ENCODE results near the gene CYP4F22.

GRCh38 chr19:15508035-15508710, at the start of gene CYP4F22:
- TF ChIP-seq POLR2A (IDR thresholded peaks at IDR 0.05) = no peak
- TF ChIP-seq, protein P1, sequence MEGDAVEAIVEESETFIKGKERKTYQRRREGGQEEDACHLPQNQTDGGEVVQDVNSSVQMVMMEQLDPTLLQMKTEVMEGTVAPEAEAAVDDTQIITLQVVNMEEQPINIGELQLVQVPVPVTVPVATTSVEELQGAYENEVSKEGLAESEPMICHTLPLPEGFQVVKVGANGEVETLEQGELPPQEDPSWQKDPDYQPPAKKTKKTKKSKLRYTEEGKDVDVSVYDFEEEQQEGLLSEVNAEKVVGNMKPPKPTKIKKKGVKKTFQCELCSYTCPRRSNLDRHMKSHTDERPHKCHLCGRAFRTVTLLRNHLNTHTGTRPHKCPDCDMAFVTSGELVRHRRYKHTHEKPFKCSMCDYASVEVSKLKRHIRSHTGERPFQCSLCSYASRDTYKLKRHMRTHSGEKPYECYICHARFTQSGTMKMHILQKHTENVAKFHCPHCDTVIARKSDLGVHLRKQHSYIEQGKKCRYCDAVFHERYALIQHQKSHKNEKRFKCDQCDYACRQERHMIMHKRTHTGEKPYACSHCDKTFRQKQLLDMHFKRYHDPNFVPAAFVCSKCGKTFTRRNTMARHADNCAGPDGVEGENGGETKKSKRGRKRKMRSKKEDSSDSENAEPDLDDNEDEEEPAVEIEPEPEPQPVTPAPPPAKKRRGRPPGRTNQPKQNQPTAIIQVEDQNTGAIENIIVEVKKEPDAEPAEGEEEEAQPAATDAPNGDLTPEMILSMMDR (IDR thresholded peaks at IDR 0.05) = no peak
